NCI-H446 (cell line): ENCODE data around the gene SPDYE17.
A peak's percentile ranks its signal among the peaks of the same experiment; 100 is the strongest.
"Not testable (repeated sequence)": the region's sequence is repeated elsewhere in the genome, so short reads cannot be mapped to it uniquely, and the experiment has no call there.

Experiments
- DNase-seq, 2 experiments: peaks; one replicate each; lab custom pipeline; 2025; lab: John Stamatoyannopoulos, UW

SPDYE17 gene

GRCh38 chr7:77032261-77032660 lies at the start of gene SPDYE17:
SPDYE17 (minus strand) TSS chr7:77032361; CDS start chr7:77030570, 1,791 bp downstream.
- not testable (repeated sequence) for DNase-seq

DNA sequence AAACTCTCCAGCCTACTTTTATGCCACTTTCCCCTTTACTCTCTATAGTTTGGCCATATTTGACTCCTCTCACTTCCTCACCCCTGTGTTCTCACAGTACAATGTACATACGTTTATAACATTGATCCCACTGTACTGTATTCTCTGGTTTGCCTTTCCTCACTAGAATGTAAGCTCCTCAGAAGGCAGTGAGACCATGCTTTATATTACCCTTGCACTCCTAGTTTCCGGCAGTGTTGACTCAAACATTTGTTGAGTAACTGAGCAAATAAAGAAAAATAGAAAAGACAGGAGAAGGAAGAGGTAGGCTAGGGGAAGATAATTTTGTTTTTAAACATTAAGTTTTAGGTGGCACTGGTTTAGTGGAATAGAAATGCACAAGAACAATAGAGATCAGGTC lies 48.1 kb upstream of the SPDYE17 start:
- not testable (repeated sequence) for DNase-seq

- not testable (repeated sequence) for DNase-seq
These were observed 47.5 kb upstream of the SPDYE17 start for GRCh38 chr7:77079624-77080023.

GRCh38 chr7:77079112-77079511 lies 47.0 kb upstream of the SPDYE17 start:
- not testable (repeated sequence) for DNase-seq

DNA sequence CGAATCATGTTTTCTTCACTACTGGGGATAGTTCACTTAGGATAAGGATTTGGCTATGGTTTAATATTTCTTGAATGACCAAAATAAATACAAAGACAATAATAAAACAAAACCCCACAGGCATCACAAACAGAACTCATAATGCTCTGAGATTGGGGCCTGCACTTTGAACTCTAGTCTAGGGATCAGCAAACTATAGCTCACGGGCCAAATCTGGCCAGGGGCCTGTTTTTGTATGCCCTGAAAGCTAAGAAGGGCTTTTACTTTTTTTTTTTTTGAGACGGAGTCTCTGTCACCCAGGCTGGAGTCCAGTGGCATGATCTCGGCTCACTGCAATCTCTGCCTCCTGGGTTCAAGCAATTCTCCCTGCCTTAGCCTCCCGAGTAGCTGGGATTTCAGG lies 44.9 kb upstream of the SPDYE17 start:
- not testable (repeated sequence) for DNase-seq

GRCh38 chr7:77074786-77075396 lies 42.7 kb upstream of the SPDYE17 start:
- not testable (repeated sequence) for DNase-seq

DNA sequence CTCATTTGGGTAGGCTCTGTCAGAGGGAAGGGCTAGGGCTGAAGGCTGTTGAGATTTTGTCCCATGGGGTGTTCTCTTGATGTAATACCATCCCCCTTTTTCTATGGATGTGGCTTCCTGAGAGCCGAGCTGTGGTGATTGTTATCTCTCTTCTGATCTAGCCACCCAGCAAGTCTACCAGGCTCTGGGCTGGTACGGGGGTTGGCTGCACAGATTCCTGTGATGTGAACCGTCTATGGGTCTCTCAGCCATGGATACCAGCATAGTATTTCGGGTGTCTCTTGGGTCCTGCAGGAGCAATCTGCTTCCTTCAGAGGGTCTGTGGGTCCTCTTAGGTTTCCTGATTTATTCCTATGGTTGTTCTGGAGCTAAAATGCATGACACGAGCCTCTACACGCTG lies 38.9 kb upstream of the SPDYE17 start:
- not testable (repeated sequence) for DNase-seq

DNA sequence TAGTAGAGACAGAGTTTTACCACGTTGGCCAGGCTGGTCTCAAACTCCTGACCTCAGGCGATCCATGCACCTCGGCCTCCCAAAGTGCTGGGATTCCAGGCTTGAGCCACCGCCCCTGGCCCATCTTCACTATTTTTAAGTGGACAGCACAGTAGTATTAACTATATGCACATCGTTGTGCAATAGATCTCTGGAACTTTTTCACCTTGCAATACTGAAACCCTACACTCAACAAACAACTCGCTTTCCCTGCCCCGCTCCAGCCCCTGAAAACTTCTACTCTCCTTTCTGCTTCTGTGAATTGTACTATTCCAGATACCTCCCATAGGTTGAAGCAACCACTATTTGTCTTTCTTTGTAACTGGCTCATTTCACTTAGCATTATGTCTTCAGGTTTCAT lies 33.7 kb upstream of the SPDYE17 start:
- not testable (repeated sequence) for DNase-seq

GRCh38 chr7:77063732-77064131 lies 31.6 kb upstream of the SPDYE17 start:
- DNase-seq, result not testable (repeated sequence)

DNA sequence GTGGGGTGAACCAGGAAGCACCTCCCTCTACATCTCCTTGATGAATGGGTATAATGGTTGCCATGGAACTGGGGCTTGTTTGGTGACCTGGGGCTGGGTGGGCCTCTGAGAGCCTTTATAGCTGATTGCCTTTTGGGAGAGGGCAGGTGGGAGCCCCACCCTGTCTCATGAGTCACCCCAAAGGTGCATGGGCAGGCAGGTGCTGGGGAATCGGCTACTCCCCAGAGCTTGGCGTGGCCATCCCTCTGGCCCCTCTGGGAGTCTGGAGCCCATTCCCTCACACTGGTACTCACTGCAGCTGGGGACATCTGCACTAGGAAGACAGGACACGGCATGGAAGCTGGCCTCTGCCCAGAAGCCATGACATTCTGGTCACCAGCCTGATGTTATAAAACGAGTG lies 30.4 kb upstream of the SPDYE17 start, which contains the start of gene SPDYE18:
Gene SPDYE18, minus strand, starts transcription at position 2 of the 400 bp plus-strand sequence. CDS start 2,046 bp downstream, outside the sequence.
- not testable (repeated sequence) for DNase-seq

DNA sequence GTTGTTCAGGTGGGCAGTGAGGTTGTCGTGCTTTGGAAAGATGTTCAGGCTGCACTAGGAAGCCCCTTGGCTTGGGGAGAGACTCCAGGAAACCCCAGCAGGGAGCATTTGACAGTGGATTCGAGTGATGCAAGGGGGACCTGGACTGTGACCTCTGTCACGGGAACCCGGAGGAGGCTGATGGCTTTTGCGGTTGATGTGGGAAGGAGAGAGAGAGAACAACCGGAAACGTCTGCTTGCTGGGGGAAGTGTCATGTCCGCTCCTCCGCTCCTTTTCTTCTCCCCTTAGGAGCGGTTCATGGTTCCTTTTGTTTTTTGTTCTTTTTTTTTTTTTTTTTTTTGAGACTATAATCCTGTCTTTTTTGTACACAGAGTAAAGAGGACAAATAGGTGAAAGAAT lies 5.8 kb downstream of the SPDYE17 start:
- not testable (repeated sequence) for DNase-seq

DNA sequence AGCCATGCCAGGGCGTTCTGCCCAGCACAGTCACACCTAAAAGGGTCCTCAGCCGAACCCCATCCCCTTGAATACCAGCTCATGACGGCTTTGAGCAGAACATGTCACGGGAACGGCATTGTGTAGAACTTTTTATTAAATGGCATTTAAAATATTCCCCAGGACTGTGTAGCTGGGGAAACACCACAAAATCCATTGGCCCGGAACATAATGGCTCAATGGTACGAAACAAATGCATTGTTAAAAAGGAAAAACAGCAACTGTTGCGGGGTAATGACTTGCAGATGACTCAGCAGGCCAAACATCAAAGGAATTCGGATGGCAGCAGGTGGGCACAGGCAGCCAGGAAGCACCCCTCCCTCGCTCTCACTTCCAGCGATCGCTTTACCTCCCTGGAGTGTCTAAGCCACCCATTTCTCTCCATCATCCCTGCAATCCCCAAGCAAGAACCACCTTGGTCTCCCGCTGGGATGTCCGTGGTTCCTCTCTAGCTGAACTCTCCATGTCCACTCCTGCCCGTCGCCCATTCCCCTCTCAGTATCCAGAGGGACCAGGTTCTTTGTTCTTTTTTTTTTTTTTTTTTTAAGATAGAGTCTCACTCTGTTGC lies 22.0 kb downstream of the SPDYE17 start:
- DNase-seq, result not testable (repeated sequence)

- not testable (repeated sequence) for DNase-seq
These were observed 24.2 kb downstream of the SPDYE17 start for GRCh38 chr7:77008000-77008399.

DNA sequence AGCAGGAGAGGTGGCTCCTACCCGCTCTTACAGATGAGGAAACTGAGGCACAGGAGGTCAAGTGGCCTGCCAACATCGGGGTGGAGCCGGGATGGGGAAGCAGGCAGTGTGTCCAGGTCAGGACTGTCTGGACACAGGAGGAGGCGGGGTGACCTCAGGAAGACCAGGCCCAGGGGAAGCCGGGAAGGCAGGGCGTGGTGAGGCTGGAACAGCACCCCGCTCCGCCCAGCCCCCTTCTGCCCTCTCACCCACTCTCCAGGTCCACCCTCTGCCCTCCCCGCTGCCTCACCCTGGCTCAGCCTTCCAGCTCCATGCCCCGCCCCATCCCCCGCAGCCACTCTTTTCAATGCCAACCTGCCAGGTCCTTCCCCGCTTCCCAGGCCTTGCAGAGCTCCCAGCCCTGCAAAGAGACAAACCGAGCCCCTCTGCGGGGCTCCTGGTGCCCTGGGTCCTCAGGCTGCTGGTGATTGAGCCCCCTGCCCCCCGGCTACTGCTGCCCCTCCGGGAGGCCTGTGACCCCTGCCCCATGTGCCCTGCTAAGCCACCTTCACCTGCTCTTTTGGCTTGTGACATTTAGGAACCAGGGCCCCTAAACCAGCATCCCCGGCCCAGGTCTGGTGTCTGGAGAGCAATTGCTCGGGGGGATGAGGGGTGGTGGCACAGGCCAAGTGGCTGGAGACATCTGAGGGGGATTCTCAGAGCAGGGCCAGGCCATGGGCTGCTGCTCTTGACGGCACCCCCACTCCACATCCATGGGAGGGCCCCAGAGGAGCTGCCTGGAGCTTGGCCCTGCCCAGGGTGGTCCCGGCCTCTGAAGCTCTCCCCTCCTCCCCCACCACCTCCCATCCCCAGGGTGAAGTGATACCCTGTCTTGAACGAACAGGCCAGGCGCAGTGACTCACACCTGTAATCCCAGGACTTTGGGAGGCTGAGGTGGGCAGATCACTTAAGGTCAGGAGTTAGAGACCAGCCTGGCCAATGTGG lies 25.7 kb downstream of the SPDYE17 start:
- DNase-seq, result not testable (repeated sequence)

- DNase-seq, result not testable (repeated sequence)
These were observed 26.6 kb downstream of the SPDYE17 start for GRCh38 chr7:77005461-77006057.

- not testable (repeated sequence) for DNase-seq
These were observed 28.0 kb downstream of the SPDYE17 start for GRCh38 chr7:77004151-77004550.

GRCh38 chr7:77003241-77003640 lies 28.9 kb downstream of the SPDYE17 start:
- not testable (repeated sequence) for DNase-seq

- peak in 1 of 2 experiments; percentile 15 for DNase-seq
These were observed 29.4 kb downstream of the SPDYE17 start for GRCh38 chr7:77002678-77003233.

DNA sequence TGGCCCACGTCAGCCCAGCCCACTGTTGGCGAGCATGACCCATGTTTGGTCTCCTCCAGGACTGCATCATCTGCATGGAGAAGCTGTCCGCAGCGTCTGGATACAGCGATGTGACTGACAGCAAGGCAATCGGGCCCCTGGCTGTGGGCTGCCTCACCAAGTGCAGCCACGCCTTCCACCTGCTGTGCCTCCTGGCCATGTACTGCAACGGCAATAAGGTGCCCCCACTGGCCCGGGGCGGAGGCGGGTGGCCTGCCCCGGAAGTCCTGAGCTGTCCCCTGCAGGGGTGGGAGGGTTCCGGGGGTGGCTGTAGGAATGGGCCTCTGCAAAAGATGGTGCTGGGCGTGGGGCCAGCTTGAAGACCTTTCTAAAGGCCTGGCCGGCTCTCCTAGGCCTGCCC lies 30.1 kb downstream of the SPDYE17 start:
- not testable (repeated sequence) for DNase-seq

- not testable (repeated sequence) for DNase-seq
These were observed 32.6 kb downstream of the SPDYE17 start for GRCh38 chr7:76999474-77000107.
